Activated CD8-positive, alpha-beta T cell treated with anti-CD3 and anti-CD28 coated beads for 36 hours (primary cell): ENCODE measurements around the gene NIPAL4. TPM values are rescaled to one million over a fixed set of nuclear protein-coding genes. Genes with fewer than 3 reads are reported as not detected.

Experiments used
- ATAC-seq: fragments of 200-7000 bp; cut with Tn5 transposase; one replicate; pipeline ENCODE4 v1.10.0; 2021; ENCODE audit warnings: mild to moderate bottlenecking, moderate library complexity
- CTCF ChIA-PET: fragments of 350-600 bp; sonication (Branson Sonifier 250); formaldehyde crosslinking; loops from one replicate; lab custom pipeline; 2021; ENCODE audit warnings: antibody characterized with exemption; lab: Charles Lee
- POLR2A ChIA-PET: fragments of 350-600 bp; sonication (Branson Sonifier 250); formaldehyde crosslinking; loops from one replicate; lab custom pipeline; 2021; ENCODE audit warnings: antibody characterized with exemption; lab: Charles Lee
- DNase-seq: peaks from one replicate; pipeline ENCODE4 v3.0.0-alpha.2; 2020
- H3K27ac Mint-ChIP-seq: one replicate; pipeline ENCODE4 v1.8.0; 2021; ENCODE audit warnings: mild to moderate bottlenecking, mixed read lengths
- H3K27me3 Mint-ChIP-seq: one replicate; pipeline ENCODE4 v1.8.0; 2021; ENCODE audit warnings: mixed read lengths
- H3K36me3 Mint-ChIP-seq: one replicate; pipeline ENCODE4 v1.8.0; 2021; ENCODE audit warnings: low read depth, mixed read lengths
- H3K4me1 Mint-ChIP-seq: one replicate; pipeline ENCODE4 v1.8.0; 2021; ENCODE audit warnings: low read depth, mixed read lengths
- H3K4me3 Mint-ChIP-seq: one replicate; pipeline ENCODE4 v1.8.0; 2021; ENCODE audit warnings: mild to moderate bottlenecking, moderate library complexity, mixed read lengths
- H3K9me3 Mint-ChIP-seq: one replicate; pipeline ENCODE4 v1.8.0; 2021; ENCODE audit warnings: mixed read lengths
- CTCF ChIP-seq: fragments of 200-600 bp; IDR thresholded peaks from one replicate; pipeline ENCODE4 v1.8.0; 2022; ENCODE audit warnings: antibody characterized with exemption, mild to moderate bottlenecking
- intact Hi-C: fragments of 100-400 bp; cut with micrococcal nuclease; formaldehyde crosslinking; loops from one replicate; pipeline ENCODE4 v1.10.0; 2022
- total RNA-seq, 2 experiments: library from RNA; stranded (reverse); gene quantifications; one replicate each; pipeline ENCODE4 v1.2.3, GENCODE V29; 2021

The NIPAL4 gene
- total RNA-seq, 2 experiments from 2014 or later: 0.29 to 0.72 TPM

- Mint-ChIP-seq H3K36me3 (no peaks in the 10 kb centered on the region), H3K9me3 (no peaks in the 10 kb centered on the region), H3K27me3 (no peaks in the 10 kb centered on the region), H3K27ac (no peak overlapping the region), H3K4me1 (no peaks in the 10 kb centered on the region), H3K4me3 (no peak overlapping the region)
- DNase-seq: no peak
- CTCF ChIA-PET: interaction anchor here (0.9 to 1.6 kb wide), 2 partner anchors 15 to 30 kb away, joined by 3 to 5 read pairs; no protein-coding TSS in a partner anchor
- ATAC-seq: no peak
- no peak for TF ChIP-seq CTCF
- POLR2A ChIA-PET: interaction anchor here (0.7 kb wide), 1 partner anchor 199 kb away, joined by 3 read pairs; no protein-coding TSS in a partner anchor
- intact Hi-C loops: no loop called here
These were observed 12.8 kb upstream of the NIPAL4 start for GRCh38 chr5:157447201-157447637.

GRCh38 chr5:157449011-157449723, 10.8 kb upstream of the NIPAL4 start:
- H3K27me3 Mint-ChIP-seq: no peaks in the 10 kb centered on the region
- no peak for TF ChIP-seq CTCF
- H3K4me1 Mint-ChIP-seq: no peaks in the 10 kb centered on the region
- DNase-seq: no peak
- intact Hi-C loops: no loop called here
- H3K27ac Mint-ChIP-seq: no peak overlapping the region
- no peaks in the 10 kb centered on the region for H3K9me3 Mint-ChIP-seq
- no peaks in the 10 kb centered on the region for H3K36me3 Mint-ChIP-seq
- no peak overlapping the region for H3K4me3 Mint-ChIP-seq
- ChIA-PET CTCF (interaction anchor here (0.7 to 2.1 kb wide), 7 partner anchors 13 to 120 kb away, joined by 3 to 6 read pairs (median 4); no protein-coding TSS in a partner anchor), POLR2A (no interaction called here)
- no peak for ATAC-seq

- H3K9me3 Mint-ChIP-seq: no peaks in the 10 kb centered on the region
- POLR2A ChIA-PET: no interaction called here
These were observed 10.0 kb upstream of the NIPAL4 start for GRCh38 chr5:157450024-157450423.

GRCh38 chr5:157451806-157452205, 8.2 kb upstream of the NIPAL4 start:
- no peak for DNase-seq
- no peak for TF ChIP-seq CTCF
- ATAC-seq: no peak
- H3K27me3 Mint-ChIP-seq: no peaks in the 10 kb centered on the region
- H3K27ac Mint-ChIP-seq: no peak overlapping the region
- H3K36me3 Mint-ChIP-seq: no peaks in the 10 kb centered on the region
- intact Hi-C loops: no loop called here
- H3K4me3 Mint-ChIP-seq: no peak overlapping the region
- ChIA-PET CTCF (interaction anchor here (1.7 kb wide), 1 partner anchor 20 kb away, joined by 5 read pairs; no protein-coding TSS in a partner anchor), POLR2A (no interaction called here)
- no peaks in the 10 kb centered on the region for H3K9me3 Mint-ChIP-seq
- no peaks in the 10 kb centered on the region for H3K4me1 Mint-ChIP-seq

More at GRCh38 chr5:157450024-157450423, 10.0 kb upstream of the NIPAL4 start:
- Mint-ChIP-seq H3K36me3 (no peaks in the 10 kb centered on the region), H3K27me3 (no peaks in the 10 kb centered on the region), H3K4me1 (no peaks in the 10 kb centered on the region), H3K27ac (no peak overlapping the region), H3K4me3 (no peak overlapping the region)
- DNase-seq (no peak), ATAC-seq (no peak)
- intact Hi-C loops: no loop called here
- CTCF ChIA-PET: interaction anchor here (1.1 to 2.1 kb wide), 4 partner anchors 15 to 121 kb away, joined by 3 to 6 read pairs (median 4); no protein-coding TSS in a partner anchor
- no peak for TF ChIP-seq CTCF

GRCh38 chr5:157454273-157454672, 5.7 kb upstream of the NIPAL4 start:
- Mint-ChIP-seq H3K4me1 (no peaks in the 10 kb centered on the region), H3K27me3 (peaks cover 5% of the 10 kb centered on the region), H3K9me3 (no peaks in the 10 kb centered on the region), H3K4me3 (no peak overlapping the region), H3K36me3 (no peaks in the 10 kb centered on the region), H3K27ac (no peak overlapping the region)
- intact Hi-C loops: no loop called here
- DNase-seq (no peak), ATAC-seq (no peak)
- ChIA-PET POLR2A (interaction anchor here (1.3 kb wide), 1 partner anchor 10 kb away, joined by 4 read pairs; no protein-coding TSS in a partner anchor), CTCF (interaction anchor here (9.6 kb wide), 1 partner anchor 17 kb away, joined by 64 read pairs; no protein-coding TSS in a partner anchor)
- TF ChIP-seq CTCF: no peak
